ENCODE data around the gene RPS6KB2. TPM values are rescaled to one million over a fixed set of nuclear protein-coding genes. Genes with fewer than 3 reads are reported as not detected.

RPS6KB2 gene
- 170 and 208 TPM in 2 replicates for total RNA-seq (2014; rRNA removed)
- Bru-seq, nascent RNA = percentile 78 among the genes with signal in this experiment
- percentile 85 among the genes with signal in this experiment for BruChase-seq, experiment 1, labeled RNA remaining after a 6-hour chase
- percentile 87 among the genes with signal in this experiment for BruChase-seq, experiment 2, labeled RNA remaining after a 2-hour chase
- long read RNA-seq, transcript RPS6KB2-201 (15 exons, 1,733 nt) = major isoform, 64 of 165 reads
- long read RNA-seq, partial matches to known transcripts = 55 of 165 reads
- long read RNA-seq, other reads (novel, unspliced or antisense) = 45 of 165 reads

GRCh38 chr11:67428052-67429001, at the start of gene RPS6KB2:
Gene RPS6KB2, plus strand, starts transcription at chr11:67428494. Its CDS starts 52 bp downstream, at chr11:67428546.
- no peak for TF ChIP-seq EZH2 (IDR thresholded peaks at IDR 0.05; ENCODE audit: low read length, unreplicated experiment)
- TF ChIP-seq EZH2phosphoT487 (IDR thresholded peaks at IDR 0.05; ENCODE audit: borderline replicate concordance, low read length) = no peak
- no peak for TF ChIP-seq CTCF (conservative IDR thresholded peaks at IDR 0.05; ENCODE audit: low read depth, low read length)
- Histone ChIP-seq H3K9ac (ENCODE audit: low read length) (peak within 1 kb of the TSS; percentile 95), H3K9me2 (replicated peaks; ENCODE audit: low read length) (no peaks in the 10 kb centered on the region), H3F3A (ENCODE audit: low read length, unreplicated experiment) (no peaks in the 10 kb centered on the region), H3K36me3 (ENCODE audit: low read depth, low read length) (peaks cover 29% of the 10 kb centered on the region), H3K79me2 (ENCODE audit: low read length) (peaks cover 34% of the 10 kb centered on the region), H3K9me3 (ENCODE audit: low read length) (no peaks in the 10 kb centered on the region), H2AFZ (ENCODE audit: low read length) (peak within 1 kb of the TSS; percentile 94), H3K4me1 (ENCODE audit: insufficient read depth, low read length) (peaks cover 10% of the 10 kb centered on the region), H3K27me3 (ENCODE audit: low read length) (no peaks in the 10 kb centered on the region), H3K4me2 (ENCODE audit: low read length) (peak within 1 kb of the TSS; percentile 94), H4K20me1 (ENCODE audit: low read length) (no peaks in the 10 kb centered on the region), H3K27ac (ENCODE audit: low read length) (peak within 1 kb of the TSS; percentile 18), H3K4me3 (ENCODE audit: low read length) (peak within 1 kb of the TSS; percentile 96)
- intact Hi-C loops (cut with micrococcal nuclease) = loop anchor here (2.0 to 5.0 kb wide), 4 partner anchors 14 to 79 kb away; partner anchors contain the start of genes CDK2AP2, CORO1B, PITPNM1 and TMEM134
- POLR2A ChIA-PET (ENCODE audit: unreplicated experiment) = no interaction called here
- no TSS peak for BruUV-seq (replicated peaks)
- CTCF ChIA-PET = no interaction called here
- ATAC-seq (peak; percentile 87), DNase-seq (peak; percentile 99)

- H3K27me3 ChIP-seq (ENCODE audit: low read length) = no peaks in the 10 kb centered on the region
- ChIA-PET POLR2A (ENCODE audit: unreplicated experiment) (no interaction called here), CTCF (interaction anchor here (2.2 kb wide), 1 partner anchor 32 kb away, joined by 11 read pairs; no protein-coding TSS in a partner anchor)
- peak overlapping the region; percentile 11; the same call in 1 of the 2 replicates for H3K4me3 ChIP-seq (ENCODE audit: low read length)
- H3K9me3 ChIP-seq (ENCODE audit: low read length) = no peaks in the 10 kb centered on the region
- ATAC-seq = no peak
- peak overlapping the region; percentile 69 for H3K9ac ChIP-seq (ENCODE audit: low read length)
- no peaks in the 10 kb centered on the region for H3K9me2 ChIP-seq (replicated peaks; ENCODE audit: low read length)
- peak overlapping the region; percentile 72 for H3K4me2 ChIP-seq (ENCODE audit: low read length)
- H3K79me2 ChIP-seq (ENCODE audit: low read length) = peaks cover 12% of the 10 kb centered on the region
- H3F3A ChIP-seq (ENCODE audit: low read length, unreplicated experiment) = peaks cover 8% of the 10 kb centered on the region
- no peak for TF ChIP-seq EZH2 (IDR thresholded peaks at IDR 0.05; ENCODE audit: low read length, unreplicated experiment)
- TF ChIP-seq CTCF (conservative IDR thresholded peaks at IDR 0.05; ENCODE audit: low read depth, low read length) = no peak
- no peak for TF ChIP-seq EZH2phosphoT487 (IDR thresholded peaks at IDR 0.05; ENCODE audit: borderline replicate concordance, low read length)
- H3K27ac ChIP-seq (ENCODE audit: low read length) = peak overlapping the region; percentile 100
- DNase-seq = no peak
- H3K36me3 ChIP-seq (ENCODE audit: low read depth, low read length) = no peaks in the 10 kb centered on the region
- H4K20me1 ChIP-seq (ENCODE audit: low read length) = no peaks in the 10 kb centered on the region
- no peak overlapping the region for H2AFZ ChIP-seq (ENCODE audit: low read length)
- H3K4me1 ChIP-seq (ENCODE audit: insufficient read depth, low read length) = peaks cover 77% of the 10 kb centered on the region
- intact Hi-C loops (cut with micrococcal nuclease) = no loop called here
- BruUV-seq (replicated peaks) = no TSS peak
Measured at GRCh38 chr11:67378544-67378943, 49.8 kb upstream of the RPS6KB2 start.

Data from PC-3 (cell line).